CD8-positive, alpha-beta memory T cell (primary cell): ENCODE data around the gene HSPA5. TPM values are rescaled to one million over a fixed set of nuclear protein-coding genes. Genes with fewer than 3 reads are reported as not detected.
"Not testable (repeated sequence)": the region's sequence is repeated elsewhere in the genome, so short reads cannot be mapped to it uniquely, and the experiment has no call there.

ENCODE experiments used
- CTCF ChIA-PET: fragments of 350-600 bp; sonication (Branson Sonifier 250); formaldehyde crosslinking; loops from one replicate; lab custom pipeline; 2021; ENCODE audit warnings: antibody characterized with exemption; lab: Charles Lee
- POLR2A ChIA-PET: fragments of 350-600 bp; sonication (Branson Sonifier 250); formaldehyde crosslinking; loops from one replicate; lab custom pipeline; 2021; ENCODE audit warnings: antibody characterized with exemption; lab: Charles Lee
- DNase-seq, 5 donors: peaks; one replicate each; pipeline versions ENCODE4 v3.0.0 to v3.0.0-alpha.2; 2020 to 2022; ENCODE audit warnings: mixed read lengths in 1 of 5
- H3K27ac ChIP-seq: one replicate; pipeline ENCODE4 v1.7.0; 2013; ENCODE audit warnings: low read depth, mild to moderate bottlenecking, low read length, moderate library complexity
- H3K27me3 ChIP-seq: 2 replicates; pipeline ENCODE4 v1.7.0; 2013; ENCODE audit warnings: low read length, mild to moderate bottlenecking; ENCODE audit not compliant: insufficient read depth, poor library complexity, severe bottlenecking
- H3K36me3 ChIP-seq: 2 replicates; pipeline ENCODE4 v1.7.0; 2013; ENCODE audit warnings: mild to moderate bottlenecking, low read length, moderate library complexity; ENCODE audit not compliant: insufficient read depth
- H3K4me1 ChIP-seq: 2 replicates; pipeline ENCODE4 v1.7.0; 2013; ENCODE audit warnings: mild to moderate bottlenecking, low read length, moderate library complexity; ENCODE audit not compliant: insufficient read depth
- H3K4me3 ChIP-seq: 2 replicates; pipeline ENCODE4 v1.7.0; 2013; ENCODE audit warnings: mild to moderate bottlenecking, low read length
- H3K9me3 ChIP-seq: 2 replicates; pipeline ENCODE4 v1.7.0; 2013; ENCODE audit warnings: mild to moderate bottlenecking, low read length
- H3K27ac Mint-ChIP-seq, 8 donors: one replicate each; pipeline ENCODE4 v1.8.0; 2020 to 2021; ENCODE audit warnings: mixed read lengths in 8 of 8, mild to moderate bottlenecking in 6 of 8, inconsistent platforms in 3 of 8, moderate library complexity in 3 of 8
- H3K27me3 Mint-ChIP-seq, 2 donors: one replicate each; pipeline ENCODE4 v1.8.0; 2020 to 2021; ENCODE audit warnings: mixed read lengths in 2 of 2, mild to moderate bottlenecking in 1 of 2, moderate library complexity in 1 of 2
- H3K36me3 Mint-ChIP-seq, 3 donors: one replicate each; pipeline ENCODE4 v1.8.0; 2020 to 2021; ENCODE audit warnings: mixed read lengths in 3 of 3, inconsistent platforms in 1 of 3, mild to moderate bottlenecking in 1 of 3
- H3K4me1 Mint-ChIP-seq, 3 donors: one replicate each; pipeline ENCODE4 v1.8.0; 2020 to 2021; ENCODE audit warnings: mixed read lengths in 3 of 3, inconsistent platforms in 1 of 3, mild to moderate bottlenecking in 1 of 3
- H3K4me3 Mint-ChIP-seq, 7 donors: one replicate each; pipeline ENCODE4 v1.8.0; 2020 to 2021; ENCODE audit warnings: mixed read lengths in 7 of 7, mild to moderate bottlenecking in 6 of 7, moderate library complexity in 4 of 7, inconsistent platforms in 2 of 7
- H3K9me3 Mint-ChIP-seq, 5 donors: one replicate each; pipeline ENCODE4 v1.8.0; 2020 to 2022; ENCODE audit warnings: mixed read lengths in 5 of 5, mild to moderate bottlenecking in 3 of 5, moderate library complexity in 2 of 5, inconsistent platforms in 1 of 5
- polyA plus RNA-seq: library from polyadenylated mRNA; unstranded; fragments of 300-500 nt; fragmentation: Illumina TruSeq; gene quantifications from one replicate; pipeline ENCODE4 v1.2.3, GENCODE V29; 2021
- total RNA-seq, 2 experiments: library from RNA; stranded (reverse); gene quantifications; one replicate each; pipeline ENCODE4 v1.2.3, GENCODE V29; 2021

Gene HSPA5
- total and polyA plus RNA-seq, 3 experiments from 2014 or later, result 229 to 251 (median 237) TPM

GRCh38 chr9:125271081-125271480, 29.9 kb upstream of the HSPA5 start:
- H3K27me3 ChIP-seq, result no peaks in the 10 kb centered on the region
- H3K4me1 ChIP-seq, result peaks cover 7% of the 10 kb centered on the region
- no peak overlapping the region for H3K27ac ChIP-seq
- no peak overlapping the region for H3K4me3 ChIP-seq
- peaks cover 0 to 32% (median 5%) of the 10 kb centered on the region in 3 donors for H3K36me3 Mint-ChIP-seq
- H3K27me3 Mint-ChIP-seq, result no peaks in the 10 kb centered on the region
- H3K36me3 ChIP-seq, result no peaks in the 10 kb centered on the region
- peaks cover 33 to 60% (median 46%) of the 10 kb centered on the region in 3 donors for H3K4me1 Mint-ChIP-seq
- POLR2A ChIA-PET, result no interaction called here
- CTCF ChIA-PET, result interaction anchor here (0.6 kb wide), 1 partner anchor 16 kb away, joined by 3 read pairs; no protein-coding TSS in a partner anchor
- no peak for DNase-seq
- peak overlapping the region in 1 of 8 donors; percentile 23 for H3K27ac Mint-ChIP-seq
- H3K9me3 ChIP-seq, result no peaks in the 10 kb centered on the region
- no peaks in the 10 kb centered on the region for H3K9me3 Mint-ChIP-seq
- no peak overlapping the region for H3K4me3 Mint-ChIP-seq

DNA sequence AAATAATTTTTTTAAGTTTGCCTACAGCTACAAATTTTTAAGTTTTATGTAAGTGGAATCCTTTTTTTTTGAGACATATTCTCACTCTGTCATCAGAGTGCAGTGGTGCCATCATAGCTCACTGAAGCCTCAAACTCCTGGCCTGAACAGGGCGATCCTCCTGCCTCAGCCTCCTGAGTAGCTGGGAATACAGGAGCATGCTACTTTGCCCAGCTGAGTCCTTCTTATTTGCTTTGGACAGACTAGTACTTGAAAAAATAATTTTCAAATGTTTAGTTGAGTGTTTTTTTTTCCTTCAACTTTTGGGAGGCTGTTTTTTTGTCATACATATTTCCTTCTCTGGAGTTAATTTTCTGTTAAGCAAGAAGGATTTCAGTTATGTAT, 27.9 kb upstream of the HSPA5 start:
- CTCF ChIA-PET, result no interaction called here
- no peak overlapping the region for H3K27ac Mint-ChIP-seq
- H3K27me3 Mint-ChIP-seq, result no peaks in the 10 kb centered on the region

DNA sequence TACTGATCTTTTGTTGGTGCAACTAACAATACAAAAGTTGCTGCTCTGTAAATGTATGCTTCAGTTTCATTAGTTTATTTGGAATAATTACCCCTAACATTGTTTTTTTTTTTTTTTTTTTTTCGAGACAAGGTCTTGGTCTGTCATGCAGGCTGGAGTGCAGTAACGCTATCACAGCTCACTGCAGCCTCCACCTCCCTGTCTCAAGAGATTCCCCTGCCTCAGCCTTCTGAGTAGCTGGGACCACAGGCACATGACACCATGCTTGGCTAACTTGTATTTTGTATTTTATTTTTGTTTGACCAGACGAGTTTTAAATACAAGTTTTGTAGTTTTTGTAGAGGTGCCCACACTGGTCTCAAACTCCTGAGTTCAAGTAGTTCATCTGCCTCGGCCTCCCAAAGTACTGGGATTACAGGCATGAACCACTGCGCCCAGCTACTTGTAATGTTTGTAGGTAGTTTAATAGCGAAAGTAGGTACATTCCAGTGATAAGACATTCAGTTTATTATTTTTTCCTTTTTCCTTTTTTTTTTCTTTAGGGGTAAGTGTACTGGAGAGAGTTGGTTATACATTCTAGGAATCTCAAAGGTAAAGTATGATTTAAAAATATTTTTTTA, 27.4 kb upstream of the HSPA5 start:
- Histone ChIP-seq H3K36me3 (no peaks in the 10 kb centered on the region), H3K27ac (no peak overlapping the region), H3K9me3 (no peaks in the 10 kb centered on the region), H3K4me3 (no peak overlapping the region), H3K27me3 (no peaks in the 10 kb centered on the region), H3K4me1 (peaks cover 25% of the 10 kb centered on the region)
- H3K36me3 Mint-ChIP-seq, result peaks cover 0 to 45% (median 9%) of the 10 kb centered on the region in 3 donors
- no peaks in the 10 kb centered on the region for H3K9me3 Mint-ChIP-seq
- POLR2A ChIA-PET, result interaction anchor here (0.6 kb wide), 1 partner anchor 27 kb away, joined by 3 read pairs; no protein-coding TSS in a partner anchor
- no peaks in the 10 kb centered on the region for H3K27me3 Mint-ChIP-seq
- peaks cover 47 to 74% (median 63%) of the 10 kb centered on the region in 3 donors for H3K4me1 Mint-ChIP-seq
- H3K27ac Mint-ChIP-seq, result peak overlapping the region in 3 of 8 donors; percentile 29 to 66 (median 50)
- CTCF ChIA-PET, result no interaction called here
- DNase-seq, result no peak
- H3K4me3 Mint-ChIP-seq, result no peak overlapping the region

More for the DNA sequence above, 27.9 kb upstream of the HSPA5 start:
- Mint-ChIP-seq H3K4me3 (no peak overlapping the region), H3K4me1 (peaks cover 42 to 71% (median 60%) of the 10 kb centered on the region in 3 donors), H3K36me3 (peaks cover 0 to 41% (median 7%) of the 10 kb centered on the region in 3 donors), H3K9me3 (no peaks in the 10 kb centered on the region)
- POLR2A ChIA-PET, result no interaction called here
- Histone ChIP-seq H3K27me3 (no peaks in the 10 kb centered on the region), H3K9me3 (no peaks in the 10 kb centered on the region), H3K27ac (no peak overlapping the region), H3K4me1 (peaks cover 20% of the 10 kb centered on the region), H3K36me3 (no peaks in the 10 kb centered on the region), H3K4me3 (no peak overlapping the region)
- DNase-seq, result no peak

- H3K27me3 ChIP-seq, CTCF ChIA-PET, H3K9me3 Mint-ChIP-seq, H3K27ac ChIP-seq, H3K9me3 ChIP-seq, H3K4me3 ChIP-seq, H3K27me3 Mint-ChIP-seq, H3K36me3 ChIP-seq: not testable (repeated sequence)
- Mint-ChIP-seq H3K4me3 (peak overlapping the region; percentile 52 to 98 (median 64)), H3K27ac (peak overlapping the region; percentile 54 to 93 (median 81)), H3K36me3 (peaks cover 0 to 42% (median 4%) of the 10 kb centered on the region in 3 donors), H3K4me1 (peaks cover 47 to 65% (median 55%) of the 10 kb centered on the region in 3 donors)
- POLR2A ChIA-PET, result interaction anchor here (4.3 kb wide), 1 partner anchor 23 kb away, joined by 47 read pairs; the partner anchor contains the start of gene HSPA5
- peak in 2 of 5 donors; percentile 21 to 62 for DNase-seq
- peaks cover 32% of the 10 kb centered on the region for H3K4me1 ChIP-seq
Observed at GRCh38 chr9:125264068-125264467, 22.9 kb upstream of the HSPA5 start.

GRCh38 chr9:125262294-125262991, 21.3 kb upstream of the HSPA5 start:
- Histone ChIP-seq H3K9me3 (no peaks in the 10 kb centered on the region), H3K36me3 (no peaks in the 10 kb centered on the region), H3K27ac (peak overlapping the region; percentile 49), H3K4me3 (peak overlapping the region; percentile 71), H3K27me3 (no peaks in the 10 kb centered on the region), H3K4me1 (peaks cover 32% of the 10 kb centered on the region)
- H3K27me3 Mint-ChIP-seq, result peaks cover under 1 to 3% of the 10 kb centered on the region in 2 donors
- peak overlapping the region; percentile 72 to 99 (median 90) for H3K27ac Mint-ChIP-seq
- CTCF ChIA-PET, result interaction anchor here (2.9 kb wide), 1 partner anchor 21 kb away, joined by 18 read pairs; the partner anchor contains the start of gene HSPA5
- POLR2A ChIA-PET, result interaction anchor here (4.3 kb wide), 1 partner anchor 21 kb away, joined by 47 read pairs; the partner anchor contains the start of gene HSPA5
- H3K36me3 Mint-ChIP-seq, result peaks cover 0 to 32% (median 4%) of the 10 kb centered on the region in 3 donors
- peak in 2 of 5 donors; percentile 18 to 31 for DNase-seq
- peaks cover 37 to 53% (median 46%) of the 10 kb centered on the region in 3 donors for H3K4me1 Mint-ChIP-seq
- no peaks in the 10 kb centered on the region for H3K9me3 Mint-ChIP-seq
- peak overlapping the region; percentile 95 to 99 (median 98) for H3K4me3 Mint-ChIP-seq

DNA sequence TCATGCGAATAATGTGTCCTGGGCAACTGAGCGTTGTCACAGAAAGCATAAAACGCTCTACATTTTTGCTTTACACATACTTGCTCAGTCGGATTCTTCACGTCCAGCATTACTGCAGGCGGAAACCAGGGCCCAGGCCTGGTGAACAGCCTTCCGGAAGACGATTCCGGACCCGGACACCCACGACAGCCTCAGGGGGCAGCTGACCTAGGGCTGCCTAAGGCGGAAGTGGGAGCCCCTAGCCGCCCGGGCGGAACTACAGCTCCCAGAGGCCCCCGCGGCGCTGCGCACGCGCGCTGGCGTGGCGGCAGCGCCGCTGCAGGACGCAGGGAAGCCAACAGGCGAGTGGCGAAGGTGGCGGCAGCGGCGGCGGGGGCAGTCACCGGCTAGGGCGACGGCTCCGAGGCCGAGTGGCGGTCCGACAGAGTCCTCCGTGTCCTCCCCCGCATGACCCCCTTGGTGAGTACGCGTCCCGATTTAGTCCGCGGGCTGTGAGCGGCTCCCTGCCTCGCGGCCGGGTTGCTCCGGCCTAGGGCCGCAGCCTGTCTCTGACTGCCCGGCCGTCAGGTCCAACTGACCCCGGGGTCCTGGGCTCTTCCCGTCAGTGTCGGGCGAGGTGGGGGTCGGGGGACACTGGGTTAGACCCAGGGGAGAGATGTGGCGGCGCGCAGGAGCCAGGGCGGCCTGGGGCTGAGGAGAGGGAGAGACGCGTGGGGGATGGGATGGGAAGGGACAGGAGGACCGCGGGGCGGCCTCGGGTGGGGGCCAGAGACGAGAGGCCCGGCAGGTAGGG, 20.6 kb upstream of the HSPA5 start, which contains the start of gene GAPVD1:
Gene GAPVD1, plus strand, starts transcription at position 326 of the 793 bp plus-strand sequence. CDS start 37,096 bp downstream, outside the sequence.
- peaks cover 3 to 8% of the 10 kb centered on the region in 2 donors for H3K27me3 Mint-ChIP-seq
- peaks cover 37 to 48% (median 41%) of the 10 kb centered on the region in 3 donors for H3K4me1 Mint-ChIP-seq
- H3K36me3 Mint-ChIP-seq, result peaks cover 0 to 26% (median 4%) of the 10 kb centered on the region in 3 donors

DNA sequence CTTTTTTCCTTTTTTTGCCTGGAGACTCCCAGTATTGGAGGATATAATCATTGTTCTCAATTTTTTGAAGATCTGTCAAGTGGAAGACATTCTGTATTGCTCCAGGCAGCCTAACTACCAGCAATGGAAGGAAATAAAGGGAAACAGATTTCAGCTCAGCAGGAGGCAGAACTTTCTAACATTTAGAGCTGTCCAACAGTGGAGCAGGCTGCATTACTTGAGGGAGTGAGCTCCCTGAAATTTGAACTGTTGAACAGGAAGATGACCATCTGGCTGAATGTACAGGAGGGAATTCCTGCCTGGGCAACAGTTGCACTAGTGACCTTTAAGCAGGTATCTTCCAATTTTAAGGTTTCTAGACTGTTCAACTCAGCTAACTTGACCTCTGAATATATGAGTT, 19.4 kb upstream of the HSPA5 start:
- Mint-ChIP-seq H3K9me3 (no peaks in the 10 kb centered on the region), H3K27me3 (peaks cover 3 to 8% of the 10 kb centered on the region in 2 donors), H3K4me3 (peak overlapping the region; percentile 95 to 99 (median 98)), H3K4me1 (peaks cover 33 to 39% (median 36%) of the 10 kb centered on the region in 3 donors), H3K36me3 (peaks cover 0 to 22% (median 2%) of the 10 kb centered on the region in 3 donors), H3K27ac (peak overlapping the region in 6 of 8 donors; percentile 72 to 99 (median 96))
- no peaks in the 10 kb centered on the region for H3K36me3 ChIP-seq
- no peak overlapping the region for H3K27ac ChIP-seq
- POLR2A ChIA-PET, result interaction anchor here (0.7 to 4.3 kb wide), 3 partner anchors 18 to 81 kb away, joined by 3 to 47 read pairs (median 3); partner anchors contain the start of gene HSPA5
- H3K4me1 ChIP-seq, result peaks cover 32% of the 10 kb centered on the region
- H3K9me3 ChIP-seq, result no peaks in the 10 kb centered on the region
- no peak for DNase-seq
- H3K27me3 ChIP-seq, result no peaks in the 10 kb centered on the region
- H3K4me3 ChIP-seq, result no peak overlapping the region
- CTCF ChIA-PET, result interaction anchor here (1.0 to 2.9 kb wide), 5 partner anchors 11 to 68 kb away, joined by 3 to 18 read pairs (median 3); partner anchors contain the start of gene HSPA5

More for the DNA sequence above, 20.6 kb upstream of the HSPA5 start, which contains the start of gene GAPVD1:
- H3K4me3 Mint-ChIP-seq, result peak within 1 kb of the TSS; percentile 95 to 99 (median 98)
- H3K9me3 Mint-ChIP-seq, result no peaks in the 10 kb centered on the region
- CTCF ChIA-PET, result interaction anchor here (0.9 to 2.9 kb wide), 7 partner anchors 8 to 69 kb away, joined by 3 to 18 read pairs (median 3); partner anchors contain the start of gene HSPA5
- Histone ChIP-seq H3K27me3 (no peaks in the 10 kb centered on the region), H3K36me3 (no peaks in the 10 kb centered on the region), H3K4me1 (peaks cover 32% of the 10 kb centered on the region), H3K27ac (peak within 1 kb of the TSS; percentile 49), H3K4me3 (peak within 1 kb of the TSS; percentile 71), H3K9me3 (no peaks in the 10 kb centered on the region)
- H3K27ac Mint-ChIP-seq, result peak within 1 kb of the TSS; percentile 72 to 99 (median 96)
- peak; percentile 83 to 92 (median 87) for DNase-seq
- POLR2A ChIA-PET, result interaction anchor here (0.7 to 4.3 kb wide), 3 partner anchors 20 to 80 kb away, joined by 3 to 47 read pairs (median 3); partner anchors contain the start of gene HSPA5
